Uterus (tissue), 4 donors: ENCODE measurements around the gene GRID2. TPM values are rescaled to one million over a fixed set of nuclear protein-coding genes. Genes with fewer than 3 reads are reported as not detected.

ENCODE experiments used
- DNase-seq, 2 donors: peaks; one replicate each; pipeline ENCODE4 v3.0.0-alpha.2; 2019 to 2020
- H3K27ac ChIP-seq, 2 donors: fragments of 200-600 bp; sonication (generic); 1 replicate in 1 of 2; 2 replicates in 1 of 2; pipeline ENCODE4 v1.5.1; 2016 to 2018
- H3K27me3 ChIP-seq, 2 donors: fragments of 200-600 bp; sonication (generic); one replicate each; pipeline ENCODE4 v1.5.1; 2018 to 2019; ENCODE audit warnings: control low read depth in 1 of 2
- H3K36me3 ChIP-seq, 2 donors: fragments of 200-600 bp; sonication (generic); one replicate each; pipeline ENCODE4 v1.5.1; 2019; ENCODE audit warnings: control low read depth in 1 of 2
- H3K4me1 ChIP-seq, 2 donors: fragments of 200-600 bp; sonication (generic); one replicate each; pipeline ENCODE4 v1.5.1; 2018 to 2019; ENCODE audit warnings: control low read depth in 1 of 2
- H3K4me3 ChIP-seq, 2 donors: fragments of 200-600 bp; sonication (generic); 1 replicate in 1 of 2; 2 replicates in 1 of 2; pipeline ENCODE4 v1.5.1; 2018 to 2019; ENCODE audit warnings: mild to moderate bottlenecking in 1 of 2
- H3K9me3 ChIP-seq, 2 donors: fragments of 200-600 bp; sonication (generic); one replicate each; pipeline ENCODE4 v1.5.1; 2019; ENCODE audit warnings: control low read depth in 1 of 2
- POLR2A ChIP-seq, 2 donors: fragments of 450-650 bp; IDR thresholded peaks; one replicate each; pipeline ENCODE4 v1.6.1; 2016; ENCODE audit warnings: antibody characterized with exemption in 2 of 2, mild to moderate bottlenecking in 1 of 2, moderate library complexity in 1 of 2
- intact Hi-C: fragments of 100-400 bp; cut with DNase I; formaldehyde crosslinking; loops from one replicate; pipeline ENCODE4 v1.15.1; 2023; ENCODE audit warnings: low total_unique reads
- total RNA-seq, 4 donors: library from RNA; depleted of rRNA in 3 of 4; stranded (reverse); fragments of >200 nt in 3 of 4; gene quantifications; one replicate each; pipeline versions ENCODE4 v1.1.0 to v1.2.4, GENCODE V29; 2014 to 2023
- TF ChIP-seq, protein P1 (sequence below), 4 experiments: fragments of 200-600 bp in 2 of 4; fragments of 450-650 bp in 2 of 4; sonication (generic) in 2 of 4; IDR thresholded peaks; one replicate each; pipeline ENCODE4 v1.5.1; 2016 to 2019; ENCODE audit warnings: antibody characterized with exemption in 4 of 4, mild to moderate bottlenecking in 2 of 4, moderate library complexity in 1 of 4
- donor health status: DM: yes; HTN: yes; CAD: no.

GRID2 gene
- total RNA-seq, 4 donors from 2014 or later: 0.27 to 33.3 (median 0.59) TPM; not detected in 1

DNA sequence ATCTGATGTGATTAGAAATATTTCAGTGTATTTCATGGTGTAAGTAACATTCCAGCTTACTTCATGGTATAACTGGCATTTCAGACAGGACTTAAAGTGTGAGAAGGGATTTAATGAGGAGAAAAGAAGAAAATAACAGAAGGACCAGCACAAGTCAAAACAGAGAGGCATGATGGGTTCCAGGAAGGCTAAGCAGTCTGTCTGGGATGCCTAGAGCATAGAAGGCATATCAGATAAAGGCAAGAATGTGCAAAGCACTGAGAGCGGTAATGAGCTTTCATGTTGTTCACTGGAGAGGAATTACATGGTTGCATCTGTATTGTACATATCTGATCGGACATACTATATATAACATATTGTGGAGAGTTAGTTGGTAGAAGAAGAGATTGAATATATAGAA lies 54.2 kb downstream of the GRID2 start:
- Histone ChIP-seq H3K9me3 (no peaks in the 10 kb centered on the region), H3K27me3 (no peaks in the 10 kb centered on the region), H3K4me1 (no peaks in the 10 kb centered on the region), H3K4me3 (no peak overlapping the region), H3K36me3 (no peaks in the 10 kb centered on the region), H3K27ac (no peak overlapping the region)
- no peak for DNase-seq
- TF ChIP-seq, protein P1, sequence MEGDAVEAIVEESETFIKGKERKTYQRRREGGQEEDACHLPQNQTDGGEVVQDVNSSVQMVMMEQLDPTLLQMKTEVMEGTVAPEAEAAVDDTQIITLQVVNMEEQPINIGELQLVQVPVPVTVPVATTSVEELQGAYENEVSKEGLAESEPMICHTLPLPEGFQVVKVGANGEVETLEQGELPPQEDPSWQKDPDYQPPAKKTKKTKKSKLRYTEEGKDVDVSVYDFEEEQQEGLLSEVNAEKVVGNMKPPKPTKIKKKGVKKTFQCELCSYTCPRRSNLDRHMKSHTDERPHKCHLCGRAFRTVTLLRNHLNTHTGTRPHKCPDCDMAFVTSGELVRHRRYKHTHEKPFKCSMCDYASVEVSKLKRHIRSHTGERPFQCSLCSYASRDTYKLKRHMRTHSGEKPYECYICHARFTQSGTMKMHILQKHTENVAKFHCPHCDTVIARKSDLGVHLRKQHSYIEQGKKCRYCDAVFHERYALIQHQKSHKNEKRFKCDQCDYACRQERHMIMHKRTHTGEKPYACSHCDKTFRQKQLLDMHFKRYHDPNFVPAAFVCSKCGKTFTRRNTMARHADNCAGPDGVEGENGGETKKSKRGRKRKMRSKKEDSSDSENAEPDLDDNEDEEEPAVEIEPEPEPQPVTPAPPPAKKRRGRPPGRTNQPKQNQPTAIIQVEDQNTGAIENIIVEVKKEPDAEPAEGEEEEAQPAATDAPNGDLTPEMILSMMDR (IDR thresholded peaks at IDR 0.05): no peak
- no peak for TF ChIP-seq POLR2A (IDR thresholded peaks at IDR 0.05)
- intact Hi-C loops: no loop called here

DNA sequence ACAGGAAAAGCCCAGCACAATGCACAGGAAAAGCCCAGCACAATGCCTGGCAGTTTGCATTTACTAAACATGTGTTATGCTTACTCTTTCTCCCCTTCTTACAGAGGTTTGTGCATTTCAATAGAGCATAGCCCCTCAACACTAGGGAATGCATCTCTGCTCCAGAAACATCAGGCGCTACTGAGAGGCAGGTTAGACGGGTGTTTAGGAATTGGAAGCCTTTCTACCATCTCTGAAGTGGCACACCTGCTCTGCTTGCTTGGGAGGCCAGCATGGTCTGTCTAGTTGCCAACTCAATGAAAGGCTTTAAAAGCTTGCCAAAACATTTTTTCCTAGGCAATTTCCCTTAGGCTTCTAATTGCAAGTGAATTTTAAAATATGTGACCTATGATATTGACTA lies 55.7 kb downstream of the GRID2 start:
- H3K4me3 ChIP-seq: no peak overlapping the region
- TF ChIP-seq POLR2A (IDR thresholded peaks at IDR 0.05): no peak
- TF ChIP-seq, protein P1 (IDR thresholded peaks at IDR 0.05): no peak
- no peak for DNase-seq
- intact Hi-C loops: no loop called here
- H3K27me3 ChIP-seq: no peaks in the 10 kb centered on the region
- no peaks in the 10 kb centered on the region for H3K4me1 ChIP-seq
- H3K9me3 ChIP-seq: no peaks in the 10 kb centered on the region
- no peak overlapping the region for H3K27ac ChIP-seq
- H3K36me3 ChIP-seq: no peaks in the 10 kb centered on the region

DNA sequence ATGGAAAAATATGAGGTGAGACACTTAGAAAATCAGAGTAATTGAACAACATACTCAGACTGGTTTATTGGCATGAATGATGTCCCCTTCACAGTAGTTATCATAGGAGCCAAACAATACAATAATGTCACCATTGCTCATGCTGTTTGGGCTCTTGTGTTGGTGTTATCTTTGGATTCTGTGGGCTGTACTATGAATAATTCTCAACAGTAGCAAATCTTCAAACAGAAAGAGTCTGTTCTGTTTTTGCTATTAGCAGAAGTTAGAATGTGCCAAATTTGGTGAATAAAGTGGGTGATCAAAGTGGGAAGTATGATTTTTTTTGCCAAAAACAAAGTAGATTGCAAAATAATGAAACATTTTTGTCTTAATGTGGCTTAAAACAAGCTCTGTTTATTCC lies 58.3 kb downstream of the GRID2 start:
- Histone ChIP-seq H3K27me3 (no peaks in the 10 kb centered on the region), H3K4me1 (no peaks in the 10 kb centered on the region), H3K4me3 (no peak overlapping the region), H3K36me3 (no peaks in the 10 kb centered on the region), H3K27ac (no peak overlapping the region), H3K9me3 (no peaks in the 10 kb centered on the region)
- intact Hi-C loops: no loop called here
- TF ChIP-seq, protein P1 (IDR thresholded peaks at IDR 0.05): no peak
- no peak for TF ChIP-seq POLR2A (IDR thresholded peaks at IDR 0.05)
- no peak for DNase-seq

DNA sequence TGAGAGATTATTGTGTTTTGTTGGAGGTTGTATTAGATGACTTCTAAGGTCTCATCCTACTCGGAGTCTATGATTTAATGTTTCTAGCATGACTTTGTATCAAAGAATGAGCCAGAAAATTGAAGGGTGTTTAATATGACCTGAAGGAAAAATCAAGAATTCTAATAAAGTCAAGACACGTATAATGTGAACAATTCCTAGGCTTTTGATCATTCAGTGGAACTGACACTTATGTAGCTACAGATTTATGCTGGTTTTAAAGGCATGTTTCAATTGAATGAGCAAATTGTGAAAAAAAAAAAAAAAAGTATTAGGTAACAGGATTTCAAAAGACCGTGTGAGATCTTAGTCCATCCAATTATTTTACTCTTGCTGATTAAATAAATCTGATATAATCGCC lies 64.9 kb downstream of the GRID2 start:
- no peaks in the 10 kb centered on the region for H3K9me3 ChIP-seq
- H3K27me3 ChIP-seq: no peaks in the 10 kb centered on the region
- no peak for DNase-seq
- no peak for TF ChIP-seq POLR2A (IDR thresholded peaks at IDR 0.05)
- TF ChIP-seq, protein P1 (IDR thresholded peaks at IDR 0.05): no peak
- H3K27ac ChIP-seq: no peak overlapping the region
- no peaks in the 10 kb centered on the region for H3K4me1 ChIP-seq
- intact Hi-C loops: no loop called here
- H3K4me3 ChIP-seq: no peak overlapping the region
- no peaks in the 10 kb centered on the region for H3K36me3 ChIP-seq

DNA sequence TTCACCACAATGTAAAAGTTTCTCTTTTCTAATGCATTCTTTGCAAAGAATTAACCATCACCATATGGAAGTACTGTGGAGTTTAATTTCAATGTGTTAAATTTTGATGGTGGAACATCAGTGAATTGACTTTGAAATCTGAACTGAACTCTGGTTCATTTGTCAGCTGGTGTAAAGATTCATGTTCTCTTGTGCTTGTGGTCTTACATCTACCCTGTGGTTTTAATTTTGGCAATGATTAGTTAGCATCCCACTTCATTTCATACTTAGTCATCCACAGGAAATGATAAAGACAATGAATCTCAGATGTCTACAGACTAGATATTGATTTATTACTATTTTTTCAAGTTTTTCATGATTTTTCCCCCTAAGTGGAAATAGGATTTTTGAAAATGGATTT lies 77.8 kb downstream of the GRID2 start:
- intact Hi-C loops: no loop called here
- no peak overlapping the region for H3K27ac ChIP-seq
- no peak for TF ChIP-seq POLR2A (IDR thresholded peaks at IDR 0.05)
- TF ChIP-seq, protein P1 (IDR thresholded peaks at IDR 0.05): no peak
- H3K27me3 ChIP-seq: no peaks in the 10 kb centered on the region
- H3K36me3 ChIP-seq: no peaks in the 10 kb centered on the region
- no peaks in the 10 kb centered on the region for H3K4me1 ChIP-seq
- H3K9me3 ChIP-seq: no peaks in the 10 kb centered on the region
- no peak for DNase-seq
- no peak overlapping the region for H3K4me3 ChIP-seq
